WTC11 (cell line): ENCODE results near the gene ATP2A3. TPM values are rescaled to one million over a fixed set of nuclear protein-coding genes. Genes with fewer than 3 reads are reported as not detected.

ENCODE experiments used
- ATAC-seq: fragments of 200-7000 bp; cut with Tn5 transposase; 2 replicates; pipeline ENCODE4 v1.10.0; 2021; ENCODE audit warnings: mild to moderate bottlenecking, moderate library complexity
- Bru-seq: library from RNA; stranded (reverse); fragments of 400-500 nt; gene quantifications from one replicate; lab custom pipeline; 2021; lab: Mats Ljungman, UMichigan
- CTCF ChIA-PET: fragments of 300-600 bp; sonication (Branson Sonifier 250); formaldehyde crosslinking; loops from one replicate; lab custom pipeline; 2021; ENCODE audit warnings: antibody characterized with exemption; lab: Charles Lee
- POLR2A ChIA-PET: fragments of 350-600 bp; sonication (Branson Sonifier 250); formaldehyde crosslinking; loops from one replicate; lab custom pipeline; 2021; ENCODE audit warnings: antibody characterized with exemption; lab: Charles Lee
- DNase-seq: peaks from one replicate; pipeline ENCODE4 v3.0.0; 2021; ENCODE audit warnings: low spot score
- H3K27ac Mint-ChIP-seq: 2 replicates; pipeline ENCODE4 v1.8.0; 2021; ENCODE audit warnings: mixed read lengths
- H3K27me3 Mint-ChIP-seq: 2 replicates; pipeline ENCODE4 v1.8.0; 2021; ENCODE audit warnings: low read depth, mild to moderate bottlenecking, moderate library complexity, mixed read lengths
- H3K36me3 Mint-ChIP-seq: 2 replicates; pipeline ENCODE4 v1.8.0; 2021; ENCODE audit warnings: mixed read lengths
- H3K4me1 Mint-ChIP-seq: 2 replicates; pipeline ENCODE4 v1.8.0; 2022; ENCODE audit warnings: mixed read lengths
- H3K4me3 Mint-ChIP-seq: 2 replicates; pipeline ENCODE4 v1.8.0; 2021; ENCODE audit warnings: mild to moderate bottlenecking, moderate library complexity, mixed read lengths
- H3K9me3 Mint-ChIP-seq: 2 replicates; pipeline ENCODE4 v1.8.0; 2021; ENCODE audit warnings: mixed read lengths
- ARID4B ChIP-seq: sonication (generic); formaldehyde crosslinking; IDR thresholded peaks from 2 replicates; pipeline ENCODE4 v1.8.0; 2023; ENCODE audit warnings: missing genetic modification reagents, mild to moderate bottlenecking, borderline replicate concordance
- ATF1 ChIP-seq: sonication (generic); formaldehyde crosslinking; IDR thresholded peaks from 2 replicates; pipeline ENCODE4 v1.8.1; 2023; ENCODE audit warnings: mild to moderate bottlenecking, moderate library complexity, missing genetic modification reagents
- ATF3 ChIP-seq: sonication (generic); formaldehyde crosslinking; conservative IDR thresholded peaks from 2 replicates; pipeline ENCODE4 v1.8.1; 2022; ENCODE audit warnings: mild to moderate bottlenecking, missing genetic modification reagents
- EMX1 ChIP-seq: fragments of 250-450 bp; sonication (Bioruptor Pico); IDR thresholded peaks from 2 replicates; pipeline ENCODE4 v1.8.0; 2021; ENCODE audit warnings: mild to moderate bottlenecking
- FOXJ3 ChIP-seq: sonication (generic); formaldehyde crosslinking; IDR thresholded peaks from 2 replicates; pipeline ENCODE4 v1.9.0; 2021; ENCODE audit warnings: missing genetic modification reagents, mild to moderate bottlenecking, borderline replicate concordance
- HMGXB4 ChIP-seq: sonication (generic); formaldehyde crosslinking; IDR thresholded peaks from 2 replicates; pipeline ENCODE4 v1.8.1; 2023; ENCODE audit warnings: mild to moderate bottlenecking, moderate library complexity, missing genetic modification reagents
- JUN ChIP-seq: sonication (generic); formaldehyde crosslinking; IDR thresholded peaks from 2 replicates; pipeline ENCODE4 v1.8.0; 2023; ENCODE audit warnings: mild to moderate bottlenecking, missing genetic modification reagents
- MYBL2 ChIP-seq: sonication (generic); formaldehyde crosslinking; IDR thresholded peaks from 2 replicates; pipeline ENCODE4 v1.8.1; 2023; ENCODE audit warnings: mild to moderate bottlenecking, moderate library complexity, missing genetic modification reagents
- NFYB ChIP-seq: sonication (generic); formaldehyde crosslinking; conservative IDR thresholded peaks from 2 replicates; pipeline ENCODE4 v1.8.0; 2022; ENCODE audit warnings: low read depth, missing genetic modification reagents
- NR3C1 ChIP-seq: sonication (generic); formaldehyde crosslinking; conservative IDR thresholded peaks from 2 replicates; pipeline ENCODE4 v1.8.1; 2023; ENCODE audit warnings: low read depth, mild to moderate bottlenecking, missing genetic modification reagents
- RELA ChIP-seq: sonication (generic); formaldehyde crosslinking; IDR thresholded peaks from 2 replicates; pipeline ENCODE4 v1.8.1; 2022; ENCODE audit warnings: missing genetic modification reagents, mild to moderate bottlenecking, borderline replicate concordance
- RORB ChIP-seq: fragments of 250-450 bp; sonication (Bioruptor Pico); IDR thresholded peaks from 2 replicates; pipeline ENCODE4 v1.9.0; 2021; ENCODE audit warnings: mild to moderate bottlenecking
- SMAD4 ChIP-seq: sonication (generic); formaldehyde crosslinking; IDR thresholded peaks from 2 replicates; pipeline ENCODE4 v1.8.0; 2022; ENCODE audit warnings: mild to moderate bottlenecking, missing genetic modification reagents
- SP1 ChIP-seq: sonication (generic); formaldehyde crosslinking; conservative IDR thresholded peaks from 2 replicates; pipeline ENCODE4 v1.8.1; 2022; ENCODE audit warnings: missing genetic modification reagents
- TP53 ChIP-seq: sonication (generic); formaldehyde crosslinking; IDR thresholded peaks from 2 replicates; pipeline ENCODE4 v1.8.1; 2023; ENCODE audit warnings: mild to moderate bottlenecking, missing genetic modification reagents
- USF1 ChIP-seq: sonication (generic); formaldehyde crosslinking; IDR thresholded peaks from 2 replicates; pipeline ENCODE4 v1.8.0; 2022; ENCODE audit warnings: mild to moderate bottlenecking, missing genetic modification reagents
- ZBTB43 ChIP-seq: sonication (generic); formaldehyde crosslinking; IDR thresholded peaks from 2 replicates; pipeline ENCODE4 v1.8.1; 2023; ENCODE audit warnings: mild to moderate bottlenecking, missing genetic modification reagents
- ZNF138 ChIP-seq: sonication (generic); formaldehyde crosslinking; conservative IDR thresholded peaks from 2 replicates; pipeline ENCODE4 v1.8.1; 2022; ENCODE audit warnings: mild to moderate bottlenecking, moderate library complexity, missing genetic modification reagents
- ZNF317 ChIP-seq: sonication (generic); formaldehyde crosslinking; IDR thresholded peaks from 2 replicates; pipeline ENCODE4 v1.8.1; 2023; ENCODE audit warnings: low read depth, mild to moderate bottlenecking, moderate library complexity, missing genetic modification reagents, borderline replicate concordance
- ZNF423 ChIP-seq: fragments of 250-450 bp; sonication (Bioruptor Pico); IDR thresholded peaks from 2 replicates; pipeline ENCODE4 v2.1.2; 2022; ENCODE audit warnings: mild to moderate bottlenecking, moderate library complexity
- long read RNA-seq, 3 experiments: library from RNA in 1 of 3; library from capped mRNA in 1 of 3; library from polyadenylated mRNA in 1 of 3; unstranded in 2 of 3; stranded (forward) in 1 of 3; transcript quantifications; one replicate each; pipeline ENCODE4 v2.0.0, GENCODE V29; 2021
- total RNA-seq: library from RNA; stranded (reverse); gene quantifications from 3 replicates; pipeline ENCODE4 v1.2.3, GENCODE V29; 2021

The ATP2A3 gene
- 35.6 to 39.1 TPM (median 37.8 TPM) in 3 replicates for total RNA-seq
- percentile 42 among the genes with signal in this experiment for Bru-seq, nascent RNA
- long read RNA-seq, experiment 1, full-length matches to known transcripts: 67 of 144 reads
- long read RNA-seq, experiment 1, partial matches to known transcripts: 50 of 144 reads
- long read RNA-seq, experiment 1, other reads (novel, unspliced or antisense): 27 of 144 reads
- long read RNA-seq, experiment 2, full-length matches to known transcripts: 8 of 42 reads
- long read RNA-seq, experiment 2, partial matches to known transcripts: 17 of 42 reads
- long read RNA-seq, experiment 2, other reads (novel, unspliced or antisense): 17 of 42 reads
- long read RNA-seq, experiment 3, partial matches to known transcripts: 2 of 2 reads
- long read RNA-seq, experiment 3, other reads (novel, unspliced or antisense): 0 of 2 reads

GRCh38 chr17:3964203-3965117 lies at the start of gene ATP2A3:
ATP2A3 (minus strand) TSS chr17:3964437; CDS start chr17:3964291, 146 bp downstream.
- CTCF ChIA-PET: interaction anchor here (0.6 to 3.6 kb wide), 22 partner anchors 8 to 235 kb away, joined by 3 to 39 read pairs (median 6); partner anchors contain the start of gene NCBP3
- ATAC-seq (peak; percentile 58), DNase-seq (peak; percentile 52)
- Mint-ChIP-seq H3K36me3 (no peaks in the 10 kb centered on the region), H3K27ac (peak within 1 kb of the TSS; percentile 92; the same call in 1 of the 2 replicates), H3K4me1 (peaks cover 40% of the 10 kb centered on the region), H3K27me3 (peaks cover 12% of the 10 kb centered on the region), H3K9me3 (no peaks in the 10 kb centered on the region), H3K4me3 (peak within 1 kb of the TSS; percentile 79)
- POLR2A ChIA-PET: interaction anchor here (1.1 to 1.9 kb wide), 6 partner anchors 8 to 179 kb away, joined by 3 to 5 read pairs (median 4); partner anchors contain the start of gene NCBP3
- peak; percentile 51; the same call in 1 of the 2 replicates for TF ChIP-seq TP53 (CRISPR knock-in tag)
- no peak for TF ChIP-seq ZNF317 (CRISPR knock-in tag)
- no peak for TF ChIP-seq MYBL2 (CRISPR knock-in tag)
- TF ChIP-seq NR3C1 (CRISPR knock-in tag): no peak
- 0 out of 2 replicates have a peak, but pooled peaks have one; percentile 24 for TF ChIP-seq RELA (CRISPR knock-in tag)
- TF ChIP-seq USF1: no peak
- no peak for TF ChIP-seq ATF1 (CRISPR knock-in tag)
- peak; percentile 53 for TF ChIP-seq SP1
- TF ChIP-seq EMX1 (CRISPR knock-in tag): no peak
- TF ChIP-seq RORB (CRISPR knock-in tag): no peak
- no peak; the same call in 1 of the 2 replicates for TF ChIP-seq NFYB (CRISPR knock-in tag)
- no peak; the same call in 1 of the 2 replicates for TF ChIP-seq HMGXB4 (CRISPR knock-in tag)
- TF ChIP-seq ZNF423: peak; percentile 89

GRCh38 chr17:4010754-4011153 lies 46.5 kb upstream of the ATP2A3 start:
- no peak overlapping the region for H3K4me3 Mint-ChIP-seq
- no peaks in the 10 kb centered on the region for H3K27me3 Mint-ChIP-seq
- POLR2A ChIA-PET: interaction anchor here (0.7 kb wide), 1 partner anchor 690 kb away, joined by 3 read pairs; no protein-coding TSS in a partner anchor
- H3K36me3 Mint-ChIP-seq: peaks cover 33% of the 10 kb centered on the region
- no peak overlapping the region for H3K27ac Mint-ChIP-seq
- peaks cover 4% of the 10 kb centered on the region for H3K4me1 Mint-ChIP-seq
- CTCF ChIA-PET: interaction anchor here (0.8 to 3.2 kb wide), 4 partner anchors 45 to 167 kb away, joined by 3 to 24 read pairs (median 4); no protein-coding TSS in a partner anchor
- no peaks in the 10 kb centered on the region for H3K9me3 Mint-ChIP-seq
- no peak for DNase-seq
- ATAC-seq: no peak
- TF ChIP-seq HMGXB4 (CRISPR knock-in tag): no peak
- no peak for TF ChIP-seq ZNF138
- no peak for TF ChIP-seq ZBTB43 (CRISPR knock-in tag)
- TF ChIP-seq ATF3: no peak
- TF ChIP-seq FOXJ3: no peak
- no peak for TF ChIP-seq USF1
- no peak for TF ChIP-seq SMAD4 (CRISPR knock-in tag)
- no peak for TF ChIP-seq ARID4B (CRISPR knock-in tag)
- TF ChIP-seq JUN (CRISPR knock-in tag): no peak
